GM12875 (cell line): Measurements from ENCODE around the gene GTSE1.

Experiments used
- H3K4me3 ChIP-seq: one replicate; pipeline ENCODE4 v1.5.1; 2011; ENCODE audit warnings: low read depth, low read length, control low read depth
- TF ChIP-seq, protein P1 (sequence below): IDR thresholded peaks from 2 replicates; pipeline ENCODE4 v1.5.1; 2011; ENCODE audit warnings: low read depth, mild to moderate bottlenecking, control low read depth, inconsistent platforms, low read length, moderate library complexity, borderline replicate concordance; ENCODE audit not compliant: insufficient read depth

Gene GTSE1

DNA sequence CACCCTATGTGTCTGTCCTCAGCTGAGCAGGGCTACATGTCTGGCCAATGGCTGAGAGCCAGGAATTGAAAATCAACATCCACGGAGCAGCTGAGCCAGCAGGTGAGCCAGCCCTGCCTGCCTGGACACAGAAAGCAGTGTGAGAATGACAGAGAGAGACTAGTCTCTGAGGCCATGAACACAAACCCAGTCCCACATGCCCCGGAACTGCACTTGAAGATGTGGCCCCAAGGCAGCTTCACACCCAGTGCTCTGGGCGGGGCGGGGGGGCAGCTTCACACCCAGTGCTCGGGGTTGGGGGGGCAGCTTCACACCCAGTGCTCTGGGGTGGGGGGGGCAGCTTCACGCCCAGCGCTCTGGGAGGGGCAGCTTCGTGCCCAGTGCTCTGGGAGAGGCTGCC is 76.5 kb downstream of the GTSE1 start:
- no peak overlapping the region for H3K4me3 ChIP-seq
- TF ChIP-seq, protein P1, sequence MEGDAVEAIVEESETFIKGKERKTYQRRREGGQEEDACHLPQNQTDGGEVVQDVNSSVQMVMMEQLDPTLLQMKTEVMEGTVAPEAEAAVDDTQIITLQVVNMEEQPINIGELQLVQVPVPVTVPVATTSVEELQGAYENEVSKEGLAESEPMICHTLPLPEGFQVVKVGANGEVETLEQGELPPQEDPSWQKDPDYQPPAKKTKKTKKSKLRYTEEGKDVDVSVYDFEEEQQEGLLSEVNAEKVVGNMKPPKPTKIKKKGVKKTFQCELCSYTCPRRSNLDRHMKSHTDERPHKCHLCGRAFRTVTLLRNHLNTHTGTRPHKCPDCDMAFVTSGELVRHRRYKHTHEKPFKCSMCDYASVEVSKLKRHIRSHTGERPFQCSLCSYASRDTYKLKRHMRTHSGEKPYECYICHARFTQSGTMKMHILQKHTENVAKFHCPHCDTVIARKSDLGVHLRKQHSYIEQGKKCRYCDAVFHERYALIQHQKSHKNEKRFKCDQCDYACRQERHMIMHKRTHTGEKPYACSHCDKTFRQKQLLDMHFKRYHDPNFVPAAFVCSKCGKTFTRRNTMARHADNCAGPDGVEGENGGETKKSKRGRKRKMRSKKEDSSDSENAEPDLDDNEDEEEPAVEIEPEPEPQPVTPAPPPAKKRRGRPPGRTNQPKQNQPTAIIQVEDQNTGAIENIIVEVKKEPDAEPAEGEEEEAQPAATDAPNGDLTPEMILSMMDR, result no peak

DNA sequence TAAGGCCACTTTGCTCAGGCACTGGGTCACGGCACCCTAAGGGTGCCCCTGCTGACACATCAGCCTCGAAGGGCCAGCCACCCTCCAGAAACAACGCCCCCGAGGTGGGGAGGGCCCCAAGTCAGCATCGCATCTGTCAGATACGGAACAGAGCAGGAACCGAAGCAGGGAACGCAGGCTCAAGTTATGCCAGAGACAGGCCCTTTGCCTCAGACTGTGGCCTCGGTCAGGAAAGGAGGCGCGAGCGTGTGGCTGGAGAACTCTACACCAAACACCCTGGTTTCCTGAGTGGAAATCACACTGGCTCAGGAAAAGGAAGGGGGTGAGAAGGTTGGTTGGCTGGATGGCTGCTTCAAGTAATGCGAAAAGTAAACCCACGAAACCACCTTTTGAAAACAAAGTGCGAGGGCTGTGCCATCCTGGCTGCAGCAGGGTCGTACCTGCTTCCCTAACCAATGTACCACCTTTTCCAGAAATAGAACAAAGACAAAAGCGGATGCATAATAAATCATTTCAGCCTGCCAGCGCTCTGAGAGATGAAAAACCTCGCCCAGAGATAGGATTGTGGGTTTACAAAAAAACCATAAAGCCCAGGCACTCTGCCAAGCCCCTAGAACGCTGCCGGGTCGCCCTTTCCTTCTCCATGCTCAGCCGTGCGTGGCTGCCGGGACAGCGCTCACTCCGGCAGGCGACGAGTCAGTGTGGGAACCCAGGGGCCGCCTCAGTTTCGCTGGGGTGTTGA is 77.4 kb downstream of the GTSE1 start:
- H3K4me3 ChIP-seq, result no peak overlapping the region

DNA sequence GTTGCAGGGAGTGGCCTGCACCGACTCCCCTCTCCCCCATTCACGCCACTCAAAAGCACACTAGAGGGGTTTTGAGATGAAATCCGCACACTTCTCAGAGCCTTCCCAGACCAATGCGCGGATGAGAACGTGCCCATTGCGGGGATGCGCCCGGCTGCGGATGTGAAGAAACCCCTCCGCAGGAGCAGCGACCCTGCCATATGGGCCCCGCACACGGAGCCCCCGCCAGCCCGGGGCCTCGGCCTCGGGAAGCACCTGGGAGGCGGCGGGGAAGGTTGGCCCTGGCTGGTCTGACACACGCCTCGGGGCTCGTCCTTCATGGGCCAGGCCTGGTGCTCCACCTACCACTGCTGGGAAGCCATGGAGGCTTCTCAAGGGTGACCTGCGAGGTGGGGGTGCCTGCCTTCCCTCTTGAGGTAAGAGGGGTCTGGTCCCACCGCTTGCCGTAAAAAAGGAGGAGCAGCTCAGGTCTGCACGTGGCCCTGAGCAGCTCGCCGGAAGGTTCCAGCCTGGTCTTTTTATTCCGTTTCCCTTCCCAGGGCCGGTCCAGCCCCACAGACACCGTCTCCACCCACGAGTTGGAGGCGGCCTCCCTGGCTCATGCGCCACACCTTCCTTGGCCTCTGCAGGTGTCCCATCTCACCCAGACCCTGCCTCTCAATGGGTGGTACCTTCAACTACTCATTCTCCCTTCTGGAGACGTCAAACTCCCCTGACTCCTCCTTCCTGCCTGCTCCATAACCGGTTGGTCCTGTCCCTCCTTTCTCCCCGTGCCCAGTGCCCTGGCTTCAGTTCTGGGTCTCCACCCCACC is 78.2 kb downstream of the GTSE1 start:
- H3K4me3 ChIP-seq, result no peak overlapping the region
- TF ChIP-seq, protein P1, result no peak

More for the DNA sequence above, 77.4 kb downstream of the GTSE1 start:
- TF ChIP-seq, protein P1, result no peak

DNA sequence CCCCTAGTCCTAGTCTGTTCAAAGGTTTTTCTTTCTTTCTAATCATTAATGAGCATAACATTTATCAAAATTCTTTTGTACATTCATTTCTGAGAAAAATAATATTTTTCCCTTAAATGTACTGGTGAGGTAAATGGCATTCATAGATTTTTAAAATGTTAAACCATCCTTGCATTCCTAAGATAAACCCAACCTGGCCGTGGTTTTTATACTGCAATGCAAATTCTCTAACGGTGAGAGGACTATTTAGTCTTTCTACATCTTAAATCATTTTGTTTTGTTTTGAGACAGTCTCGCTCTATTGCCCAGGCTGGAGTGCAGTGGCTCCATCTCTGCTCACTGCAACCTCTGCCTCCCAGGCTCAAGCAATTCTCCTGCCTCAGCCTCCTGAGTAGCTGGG is 79.4 kb downstream of the GTSE1 start:
- TF ChIP-seq, protein P1, result no peak
- H3K4me3 ChIP-seq, result no peak overlapping the region

DNA sequence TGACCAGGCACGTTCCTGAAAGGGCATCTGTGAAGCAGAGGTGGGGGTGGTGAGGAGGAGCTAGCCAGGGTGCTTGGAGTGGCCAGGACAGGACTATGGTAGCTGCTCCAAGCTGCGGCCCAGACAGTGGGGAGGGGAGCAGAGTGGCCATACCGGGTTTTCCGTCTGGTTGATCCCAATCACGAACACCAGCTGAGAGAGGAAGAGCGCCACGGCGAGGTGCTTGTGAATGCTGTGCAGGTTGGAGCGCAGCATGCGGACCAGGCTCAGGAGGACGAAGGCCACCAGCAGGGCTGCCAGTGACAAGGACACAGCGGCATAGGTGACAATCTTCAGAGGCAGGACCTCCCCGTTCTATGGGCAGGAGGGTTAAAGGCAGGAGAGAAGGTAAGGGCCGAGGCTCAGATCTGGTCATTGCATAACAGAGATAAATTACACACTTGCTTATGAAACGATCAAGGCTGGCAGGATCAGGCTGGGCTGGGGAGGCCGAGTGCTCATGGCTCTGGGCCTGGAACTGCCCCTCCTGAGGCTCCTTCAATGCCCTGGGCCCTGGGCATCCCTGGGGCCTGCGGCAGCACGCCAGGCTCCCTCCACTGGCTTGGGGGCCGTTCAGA is 80.3 kb downstream of the GTSE1 start:
- TF ChIP-seq, protein P1, result no peak
- H3K4me3 ChIP-seq, result no peak overlapping the region

DNA sequence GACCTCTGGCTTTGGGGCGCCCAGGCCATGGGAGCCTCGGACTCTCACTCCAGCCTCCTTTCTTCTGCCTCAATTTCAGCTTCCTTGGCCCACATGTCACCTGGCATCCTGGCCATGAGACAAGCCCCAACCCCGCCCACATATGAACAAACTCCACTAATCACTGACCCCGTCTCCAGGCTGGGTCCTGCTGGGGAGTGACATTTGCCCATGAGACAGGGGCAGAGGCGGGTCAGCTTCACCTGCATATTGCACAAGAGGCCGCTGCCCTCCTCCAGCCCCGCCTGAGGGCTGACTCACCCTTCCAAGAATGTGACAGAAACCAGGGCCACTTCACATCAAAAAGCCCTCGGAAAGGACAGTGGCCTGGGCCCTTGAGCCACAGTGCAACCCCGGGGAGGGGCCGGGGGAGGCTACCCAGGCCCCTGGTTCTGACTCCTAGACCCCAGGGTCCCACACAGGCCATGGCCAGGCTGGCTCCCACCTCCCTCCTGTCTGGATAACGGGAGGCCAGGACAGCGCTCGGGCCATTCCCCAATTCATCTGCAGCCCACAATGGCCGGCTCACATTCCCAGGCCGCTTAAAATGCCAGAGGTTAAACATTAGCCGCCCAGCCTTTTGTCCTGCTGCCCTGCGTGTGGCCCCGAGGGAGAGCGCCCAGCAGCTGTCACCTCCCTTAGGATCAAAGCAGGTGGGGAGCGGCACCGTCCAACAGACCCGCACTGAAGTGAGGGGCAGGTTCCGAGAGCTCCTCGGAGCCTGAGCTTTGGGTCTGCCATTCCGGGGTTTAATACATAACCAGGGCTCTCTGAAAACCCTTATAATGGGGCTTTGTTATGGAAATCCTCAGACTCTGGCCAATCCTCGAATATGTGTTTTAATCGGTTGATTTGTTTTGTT is 81.1 kb downstream of the GTSE1 start:
- TF ChIP-seq, protein P1, result no peak
- H3K4me3 ChIP-seq, result no peak overlapping the region
